Astrocyte of the spinal cord (primary cell): ENCODE data around the gene RIPPLY3.
"Not testable (repeated sequence)": the region's sequence is repeated elsewhere in the genome, so short reads cannot be mapped to it uniquely, and the experiment has no call there.

Source experiments
- DNase-seq: peaks from one replicate; pipeline ENCODE4 v3.0.0; 2011; ENCODE audit warnings: low read depth, low spot score
- H3K4me3 ChIP-seq: 2 replicates; pipeline ENCODE4 v1.5.1; 2011; ENCODE audit warnings: low read depth, mild to moderate bottlenecking, low read length, moderate library complexity
- in situ Hi-C: cut with HindIII; loops from 2 replicates; pipeline ENCODE4 v1.10.0; 2017; ENCODE audit warnings: low sequenced_read_pairs
- TF ChIP-seq, protein P1 (sequence below): IDR thresholded peaks from 2 replicates; pipeline ENCODE4 v1.5.1; 2012; ENCODE audit warnings: low read depth, mild to moderate bottlenecking, low read length, inconsistent platforms

RIPPLY3 gene

DNA sequence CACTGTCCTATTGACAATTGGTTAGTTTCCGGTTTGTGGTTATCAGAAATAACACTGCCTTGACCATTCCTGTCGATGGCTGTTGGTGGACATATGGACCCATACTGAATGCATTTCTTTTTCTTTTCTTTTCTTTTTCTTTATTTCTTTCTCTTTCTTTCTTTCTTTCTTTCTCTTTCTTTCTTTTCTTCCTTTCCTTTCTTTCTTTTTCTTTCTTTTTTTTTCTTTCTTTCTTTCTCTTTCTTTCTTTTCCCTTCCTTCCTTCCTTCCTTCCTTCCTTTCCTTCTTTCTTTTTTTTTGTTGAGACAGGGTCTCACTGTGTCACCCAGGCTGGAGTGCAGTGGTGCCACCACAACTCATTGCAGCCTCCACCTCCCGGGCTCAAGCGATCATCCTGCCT, 24.4 kb downstream of the RIPPLY3 start:
- in situ Hi-C loops = no loop called here
- TF ChIP-seq, protein P1, sequence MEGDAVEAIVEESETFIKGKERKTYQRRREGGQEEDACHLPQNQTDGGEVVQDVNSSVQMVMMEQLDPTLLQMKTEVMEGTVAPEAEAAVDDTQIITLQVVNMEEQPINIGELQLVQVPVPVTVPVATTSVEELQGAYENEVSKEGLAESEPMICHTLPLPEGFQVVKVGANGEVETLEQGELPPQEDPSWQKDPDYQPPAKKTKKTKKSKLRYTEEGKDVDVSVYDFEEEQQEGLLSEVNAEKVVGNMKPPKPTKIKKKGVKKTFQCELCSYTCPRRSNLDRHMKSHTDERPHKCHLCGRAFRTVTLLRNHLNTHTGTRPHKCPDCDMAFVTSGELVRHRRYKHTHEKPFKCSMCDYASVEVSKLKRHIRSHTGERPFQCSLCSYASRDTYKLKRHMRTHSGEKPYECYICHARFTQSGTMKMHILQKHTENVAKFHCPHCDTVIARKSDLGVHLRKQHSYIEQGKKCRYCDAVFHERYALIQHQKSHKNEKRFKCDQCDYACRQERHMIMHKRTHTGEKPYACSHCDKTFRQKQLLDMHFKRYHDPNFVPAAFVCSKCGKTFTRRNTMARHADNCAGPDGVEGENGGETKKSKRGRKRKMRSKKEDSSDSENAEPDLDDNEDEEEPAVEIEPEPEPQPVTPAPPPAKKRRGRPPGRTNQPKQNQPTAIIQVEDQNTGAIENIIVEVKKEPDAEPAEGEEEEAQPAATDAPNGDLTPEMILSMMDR = no peak
- no peak for DNase-seq
- H3K4me3 ChIP-seq = no peak overlapping the region

DNA sequence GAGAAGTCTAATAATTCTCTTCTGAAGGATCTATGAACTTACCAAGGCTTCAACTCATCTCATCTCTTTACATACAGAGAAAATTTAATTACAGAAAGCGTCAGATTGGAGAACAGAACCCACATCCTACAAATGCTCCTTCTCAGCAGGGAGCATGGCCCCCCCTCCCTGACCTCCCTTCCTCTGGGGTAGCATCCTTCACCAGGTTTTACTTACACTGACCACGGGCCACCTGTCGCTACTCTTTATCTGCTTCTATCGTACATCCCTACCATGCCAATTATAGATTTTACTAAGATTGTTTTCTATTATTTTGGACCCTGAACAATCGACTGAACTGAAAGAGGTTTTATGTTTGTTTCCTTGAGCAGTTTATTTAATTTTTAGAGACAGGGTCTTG, 25.8 kb downstream of the RIPPLY3 start:
- TF ChIP-seq, protein P1 = no peak
- DNase-seq = no peak
- no peak overlapping the region for H3K4me3 ChIP-seq
- in situ Hi-C loops = no loop called here

DNA sequence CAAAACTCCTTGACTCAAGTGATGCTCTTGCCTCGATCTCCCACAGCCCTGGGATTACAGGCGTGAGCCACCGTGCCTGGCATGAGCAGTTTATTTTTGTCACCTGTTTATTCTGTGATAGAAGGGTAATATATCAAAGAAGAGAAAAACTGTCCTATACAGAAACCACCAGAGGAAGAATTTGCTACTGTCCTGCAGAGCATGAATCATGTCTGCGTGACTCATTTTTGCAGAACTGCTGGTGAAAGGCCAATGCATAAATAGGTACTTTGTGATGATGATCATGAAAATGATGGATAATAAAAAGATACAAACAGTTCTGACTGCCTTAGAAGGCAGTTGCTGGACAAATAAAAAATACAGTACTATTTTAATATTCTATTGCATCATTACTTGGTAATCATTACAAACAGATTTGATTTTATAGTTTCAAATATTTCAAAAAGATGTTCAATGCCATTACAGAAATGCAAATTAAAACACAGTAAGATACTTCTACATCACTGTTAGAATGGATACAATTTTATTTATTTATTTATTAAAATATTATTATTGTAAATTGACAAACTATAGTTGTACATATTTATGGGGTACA, 26.5 kb downstream of the RIPPLY3 start:
- TF ChIP-seq, protein P1 = no peak
- in situ Hi-C loops = no loop called here
- DNase-seq = peak; percentile 61
- no peak overlapping the region for H3K4me3 ChIP-seq

DNA sequence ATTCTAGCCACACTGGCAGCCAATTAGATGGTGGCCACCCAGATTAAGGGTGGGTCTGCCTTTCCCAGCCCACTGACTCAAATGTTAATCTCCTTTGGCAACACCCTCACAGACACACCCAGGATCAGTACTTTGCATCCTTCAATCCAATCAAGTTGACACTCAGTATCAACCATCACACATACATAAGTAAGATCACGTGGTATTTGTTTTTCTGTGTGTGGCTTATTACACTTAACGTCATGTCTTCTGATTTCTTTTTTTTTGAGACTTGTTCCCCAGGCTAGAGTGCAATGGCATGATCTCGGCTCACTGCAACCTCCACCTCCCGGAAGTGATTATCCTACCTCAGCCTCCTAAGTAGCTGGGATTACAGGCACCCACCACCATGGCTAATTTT, 27.9 kb downstream of the RIPPLY3 start:
- DNase-seq, H3K4me3 ChIP-seq, in situ Hi-C loops: not testable (repeated sequence)

DNA sequence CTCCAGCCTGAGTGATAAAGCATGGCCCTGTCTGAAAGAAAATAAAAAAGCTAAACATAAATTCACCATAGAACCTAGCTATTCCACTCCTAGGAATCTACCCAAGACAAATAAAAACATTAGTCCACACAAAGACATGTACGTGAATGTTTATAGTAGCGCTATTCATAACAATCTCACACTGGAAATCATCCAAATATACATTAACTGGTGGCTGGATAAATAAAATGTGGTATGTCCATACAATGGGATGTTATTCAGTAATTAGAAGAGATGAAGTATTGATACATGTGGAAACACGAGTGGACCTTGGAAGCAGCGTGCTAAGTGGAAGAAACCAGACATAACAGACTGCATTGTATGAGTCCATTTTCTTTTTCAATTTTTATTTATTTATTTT, 29.7 kb downstream of the RIPPLY3 start:
- TF ChIP-seq, protein P1 = no peak
- H3K4me3 ChIP-seq = no peak overlapping the region
- in situ Hi-C loops = no loop called here
- DNase-seq = no peak

DNA sequence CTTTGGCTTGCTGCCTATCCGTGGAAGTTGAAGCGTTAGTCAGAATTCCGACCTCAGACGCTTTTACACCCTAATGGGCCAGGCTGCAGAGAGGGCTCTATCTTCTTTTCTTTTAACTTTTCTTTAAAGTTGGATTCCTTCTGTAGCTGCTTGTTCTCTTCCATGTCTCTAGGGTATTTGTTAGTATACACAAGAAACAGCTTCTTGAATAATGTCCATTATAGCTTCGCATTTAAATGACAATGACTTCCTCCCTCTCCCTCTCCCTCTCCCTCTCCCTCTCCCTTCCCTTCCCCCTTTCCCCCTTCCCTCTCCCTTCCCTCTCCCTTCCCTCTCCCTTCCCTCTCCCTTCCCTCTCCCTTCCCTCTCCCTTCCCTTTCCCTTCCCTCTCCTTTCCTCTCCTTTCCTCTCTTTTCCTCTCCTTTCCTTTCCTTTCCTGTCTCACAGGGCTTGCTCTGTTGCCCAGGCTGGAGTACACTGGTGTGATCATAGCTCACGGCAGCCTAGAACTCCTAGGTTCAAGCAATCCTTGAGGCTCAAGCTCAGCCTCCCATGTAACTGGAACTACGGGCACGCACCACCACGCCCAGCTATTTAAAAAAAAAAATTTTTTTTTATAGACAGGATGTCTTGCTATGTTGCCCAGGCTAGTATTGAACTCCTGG, 33.0 kb downstream of the RIPPLY3 start:
- TF ChIP-seq, protein P1 = no peak
- DNase-seq = no peak
- H3K4me3 ChIP-seq = no peak overlapping the region
- in situ Hi-C loops = no loop called here

DNA sequence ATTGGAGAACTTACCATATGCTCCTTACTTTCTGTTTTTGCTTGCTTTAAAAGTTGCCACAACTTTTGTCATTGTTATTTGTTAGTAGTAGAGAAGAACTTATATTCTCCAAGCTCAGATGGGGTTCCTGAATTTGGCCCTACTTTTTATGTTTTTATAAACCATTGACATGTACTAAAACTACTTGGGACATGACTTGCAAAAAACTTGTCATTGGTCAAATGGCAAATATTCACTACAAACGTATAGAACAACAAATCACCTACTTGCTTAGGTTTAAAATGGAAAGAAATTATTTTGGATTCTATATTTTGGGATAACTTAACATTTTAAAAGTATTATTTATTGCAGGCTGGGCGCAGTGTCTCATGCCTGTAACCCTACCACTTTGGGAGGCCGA, 33.7 kb downstream of the RIPPLY3 start:
- in situ Hi-C loops = no loop called here
- TF ChIP-seq, protein P1 = no peak
- no peak for DNase-seq
- no peak overlapping the region for H3K4me3 ChIP-seq
